GM10266 (cell line): ENCODE data around the gene SLC2A11.
"Not testable (repeated sequence)": the region's sequence is repeated elsewhere in the genome, so short reads cannot be mapped to it uniquely, and the experiment has no call there.

ENCODE experiments used
- DNase-seq: peaks from one replicate; pipeline ENCODE4 v3.0.0; 2012; ENCODE audit errors: extremely low spot score
- TF ChIP-seq, protein P1 (sequence below): IDR thresholded peaks from 2 replicates; pipeline ENCODE4 v1.5.1; 2012; ENCODE audit warnings: mild to moderate bottlenecking, low read depth; ENCODE audit not compliant: control insufficient read depth, insufficient read depth; ENCODE audit errors: missing control alignments

SLC2A11 gene

DNA sequence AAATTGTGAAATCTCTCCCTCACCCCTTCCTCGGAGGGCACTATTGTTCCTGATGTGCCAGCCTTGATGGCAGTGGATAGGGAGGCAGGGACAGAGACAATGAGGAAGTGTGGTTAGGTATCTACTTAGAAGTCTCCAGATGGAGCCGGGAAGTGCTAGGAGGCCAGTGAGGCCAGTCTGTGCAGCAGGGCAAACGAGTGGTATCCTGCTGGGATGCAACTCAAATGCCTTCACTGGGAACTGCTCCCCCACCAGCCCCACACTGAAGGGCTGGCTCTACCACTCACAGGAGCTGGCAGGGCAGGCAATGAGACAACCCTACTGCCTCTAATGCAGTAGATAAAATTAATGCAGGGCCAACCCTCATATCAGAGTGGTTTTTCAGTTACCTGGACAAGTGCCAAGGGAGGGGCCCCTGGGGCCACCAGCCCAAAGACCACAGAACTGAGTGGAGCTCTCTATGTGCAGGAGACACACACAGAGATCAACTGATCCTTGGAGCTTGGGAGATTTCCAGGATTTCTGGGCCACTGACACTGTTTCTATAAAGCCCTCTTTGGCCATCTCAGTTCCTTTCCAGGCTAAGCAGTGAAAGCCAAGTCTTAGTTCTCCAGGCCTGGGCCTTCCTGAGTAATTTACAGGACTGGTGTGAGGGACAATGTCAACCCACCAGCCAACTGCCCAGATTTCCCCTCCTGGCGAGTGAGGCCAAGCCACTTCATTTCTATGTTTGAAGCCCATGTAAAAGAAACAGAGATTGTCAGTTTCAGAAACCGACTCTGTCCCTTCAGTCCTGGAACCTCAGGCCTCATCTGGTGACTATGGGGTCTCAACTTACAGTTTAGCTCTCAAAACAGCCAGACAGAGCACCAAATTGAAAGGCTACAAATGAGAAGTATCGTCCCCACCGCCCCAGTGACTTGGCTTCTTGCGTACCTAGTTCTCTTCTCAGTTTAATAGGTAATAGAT is 40.6 kb downstream of the SLC2A11 start:
- TF ChIP-seq, protein P1, sequence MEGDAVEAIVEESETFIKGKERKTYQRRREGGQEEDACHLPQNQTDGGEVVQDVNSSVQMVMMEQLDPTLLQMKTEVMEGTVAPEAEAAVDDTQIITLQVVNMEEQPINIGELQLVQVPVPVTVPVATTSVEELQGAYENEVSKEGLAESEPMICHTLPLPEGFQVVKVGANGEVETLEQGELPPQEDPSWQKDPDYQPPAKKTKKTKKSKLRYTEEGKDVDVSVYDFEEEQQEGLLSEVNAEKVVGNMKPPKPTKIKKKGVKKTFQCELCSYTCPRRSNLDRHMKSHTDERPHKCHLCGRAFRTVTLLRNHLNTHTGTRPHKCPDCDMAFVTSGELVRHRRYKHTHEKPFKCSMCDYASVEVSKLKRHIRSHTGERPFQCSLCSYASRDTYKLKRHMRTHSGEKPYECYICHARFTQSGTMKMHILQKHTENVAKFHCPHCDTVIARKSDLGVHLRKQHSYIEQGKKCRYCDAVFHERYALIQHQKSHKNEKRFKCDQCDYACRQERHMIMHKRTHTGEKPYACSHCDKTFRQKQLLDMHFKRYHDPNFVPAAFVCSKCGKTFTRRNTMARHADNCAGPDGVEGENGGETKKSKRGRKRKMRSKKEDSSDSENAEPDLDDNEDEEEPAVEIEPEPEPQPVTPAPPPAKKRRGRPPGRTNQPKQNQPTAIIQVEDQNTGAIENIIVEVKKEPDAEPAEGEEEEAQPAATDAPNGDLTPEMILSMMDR: no peak
- DNase-seq: no peak

DNA sequence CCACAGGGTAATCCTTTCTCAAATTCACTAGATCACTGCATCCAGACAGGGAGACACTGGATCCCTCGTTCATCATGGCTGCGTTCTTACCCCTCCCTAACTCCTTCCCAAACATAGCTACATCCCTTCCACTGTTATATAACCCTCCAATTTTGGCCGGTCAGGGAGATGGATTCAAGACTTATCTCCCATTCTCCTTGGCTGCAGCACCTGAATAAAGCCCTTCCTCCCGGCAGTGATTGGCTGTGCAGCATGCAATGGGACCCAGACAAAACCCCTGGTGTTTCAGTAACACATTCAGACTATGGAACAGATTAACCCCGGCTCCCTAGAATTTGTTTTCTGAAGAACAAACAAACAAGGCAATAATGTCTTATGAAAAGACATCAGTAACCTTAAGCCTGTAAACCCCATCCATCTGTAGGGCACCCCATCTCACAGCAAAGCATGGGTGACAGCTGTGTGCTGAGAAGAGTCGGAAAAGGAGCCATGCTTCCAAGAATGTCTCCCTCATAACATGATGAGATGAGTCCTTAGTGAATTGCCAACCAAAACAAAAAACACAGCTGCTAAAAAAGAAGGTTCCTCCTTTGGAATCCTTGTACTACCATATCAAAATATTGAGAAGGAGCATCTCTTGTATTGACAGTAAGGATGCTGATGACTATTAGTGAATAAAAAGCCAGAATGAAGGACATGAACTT is 41.5 kb downstream of the SLC2A11 start:
- no peak for DNase-seq
- TF ChIP-seq, protein P1: no peak

DNA sequence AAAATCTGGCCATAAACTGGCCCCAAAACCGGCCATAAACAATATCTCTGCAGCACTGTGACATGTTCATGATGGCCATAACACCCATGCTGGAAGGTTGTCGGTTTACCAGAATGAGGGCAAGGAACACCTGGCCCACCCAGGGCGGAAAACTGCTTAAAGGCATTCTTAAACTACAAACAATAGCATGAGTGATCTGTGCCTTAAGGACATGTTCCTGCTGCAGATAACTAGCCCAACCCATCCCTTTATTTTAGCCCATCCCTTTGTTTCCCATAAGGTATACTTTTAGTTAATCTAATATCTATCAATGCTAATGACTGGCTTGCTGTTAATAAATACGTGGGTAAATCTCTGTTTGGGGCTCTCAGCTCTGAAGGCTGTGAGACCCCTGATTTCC is 42.6 kb downstream of the SLC2A11 start:
- DNase-seq: not testable (repeated sequence)

DNA sequence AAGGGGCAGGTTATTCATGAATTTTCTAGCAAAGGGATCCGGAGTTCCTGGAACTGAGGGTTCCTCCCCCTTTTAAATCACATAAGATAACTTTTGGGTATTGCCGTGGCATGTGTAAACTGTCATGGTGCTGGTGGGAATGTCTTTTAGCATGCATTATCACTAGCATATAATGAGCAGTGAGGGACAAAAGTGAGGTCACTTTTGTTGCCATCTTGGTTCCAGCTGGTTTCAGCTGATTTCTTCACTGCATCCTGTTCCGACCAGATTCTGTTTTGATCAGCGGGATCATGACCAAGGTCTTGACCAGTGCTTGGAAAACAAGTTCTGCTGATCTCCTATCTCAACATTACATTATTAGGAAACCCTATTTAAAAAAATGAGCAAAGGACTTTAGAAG is 43.9 kb downstream of the SLC2A11 start:
- DNase-seq: no peak
- TF ChIP-seq, protein P1: no peak

DNA sequence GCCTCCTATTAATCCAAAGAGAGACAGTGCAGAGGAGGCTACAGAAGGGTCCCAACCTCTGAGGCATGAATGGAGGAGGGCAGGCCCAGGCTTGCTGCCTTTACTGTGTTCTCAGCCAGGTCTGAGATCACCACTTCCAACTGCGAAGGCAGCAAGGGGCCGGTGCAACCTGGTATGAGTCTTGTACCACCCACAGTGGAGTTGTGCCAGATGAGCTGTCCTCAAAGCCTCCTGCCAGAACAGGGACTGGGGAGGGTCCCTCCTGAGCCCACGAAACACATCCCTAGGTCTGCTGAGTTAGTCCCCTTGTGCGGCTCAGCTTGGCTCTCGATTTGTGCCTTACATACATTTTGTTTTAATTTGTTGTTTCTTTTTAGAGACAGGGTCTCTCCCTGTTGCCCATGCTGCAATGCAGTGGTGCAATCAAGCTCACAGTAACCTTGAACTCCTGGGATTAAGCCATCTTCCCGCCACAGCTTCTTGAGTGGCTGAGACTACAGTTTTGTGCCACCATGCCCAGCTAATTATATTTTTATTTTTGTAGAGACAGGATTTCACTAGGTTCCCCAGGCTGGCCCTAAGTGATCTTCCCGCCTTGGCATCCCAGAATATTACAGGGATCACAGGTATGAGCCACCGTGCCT is 45.8 kb downstream of the SLC2A11 start:
- DNase-seq: no peak
- TF ChIP-seq, protein P1: no peak

DNA sequence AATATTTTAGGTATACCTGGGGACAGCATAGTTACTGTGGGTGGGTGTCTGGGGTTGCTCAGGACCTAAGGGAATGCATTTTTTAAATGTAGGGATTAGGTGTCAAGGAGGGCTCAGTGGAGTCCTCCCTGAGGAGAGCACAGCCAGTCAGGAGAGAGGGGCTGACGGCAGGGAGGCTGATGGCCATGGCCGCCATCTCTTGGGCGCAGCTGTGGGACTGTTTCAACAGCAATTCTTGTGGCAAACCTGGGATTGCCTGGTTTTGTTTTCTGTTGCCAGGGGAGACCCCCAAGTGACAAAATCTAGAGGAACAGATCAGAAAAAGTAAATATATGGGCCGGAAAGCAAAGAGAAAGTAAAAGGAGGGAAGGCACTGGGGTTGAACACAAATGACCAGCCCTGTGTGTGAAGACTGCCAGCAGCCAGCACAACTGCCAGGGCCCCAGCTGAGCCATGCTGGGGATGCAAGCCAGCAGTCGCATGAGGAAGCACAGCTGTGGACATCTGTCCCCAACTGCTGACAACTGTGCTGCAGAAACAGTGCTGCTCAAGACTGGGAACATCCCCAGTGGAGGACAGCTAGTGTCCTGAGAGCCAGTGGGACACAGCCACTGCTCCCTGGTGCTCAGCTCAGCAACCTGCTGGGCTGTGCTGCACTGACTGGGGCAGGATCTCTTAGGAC is 47.0 kb downstream of the SLC2A11 start:
- TF ChIP-seq, protein P1: no peak
- no peak for DNase-seq

DNA sequence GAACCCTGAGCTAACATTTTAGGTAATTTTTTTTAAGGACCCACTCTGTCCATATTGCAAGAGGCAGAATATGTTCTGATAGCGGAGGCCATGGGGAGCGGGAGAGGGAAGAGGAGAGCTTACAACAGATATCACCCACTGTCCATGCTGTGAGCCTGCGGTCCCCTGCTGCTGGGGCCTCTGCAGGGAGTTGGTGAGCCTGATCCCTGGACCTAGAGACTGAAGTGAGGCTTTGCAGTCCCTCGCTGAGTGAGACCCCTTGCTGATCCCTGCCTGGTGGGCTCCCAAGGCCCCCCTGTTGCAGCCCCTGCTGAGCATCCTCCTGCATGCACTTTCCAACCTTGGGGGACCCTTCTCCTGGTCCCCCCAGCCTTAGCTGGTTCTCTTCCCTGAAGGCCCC is 49.0 kb downstream of the SLC2A11 start:
- TF ChIP-seq, protein P1: no peak
- DNase-seq: no peak

DNA sequence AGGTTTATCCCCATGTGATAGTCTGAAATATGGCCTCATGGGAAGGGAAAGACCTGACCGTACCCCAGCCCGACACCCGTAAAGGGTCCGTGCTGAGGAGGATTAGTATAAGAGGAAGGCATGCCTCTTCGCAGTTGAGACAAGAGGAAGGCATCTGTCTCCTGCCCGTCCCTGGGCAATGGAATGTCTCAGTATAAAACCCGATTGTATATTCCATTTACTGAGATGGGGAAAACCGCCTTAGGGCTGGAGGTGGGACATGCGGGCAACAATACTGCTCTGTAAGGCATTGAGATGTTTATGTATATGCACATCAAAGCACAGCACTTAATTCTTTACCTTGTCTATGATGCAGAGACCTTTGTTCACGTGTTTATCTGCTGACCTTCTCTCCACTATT is 49.7 kb downstream of the SLC2A11 start:
- not testable (repeated sequence) for DNase-seq
